Neural crest cell (in vitro differentiated cells): ENCODE measurements around the gene NELL1. TPM values are rescaled to one million over a fixed set of nuclear protein-coding genes. Genes with fewer than 3 reads are reported as not detected.

Experiments
- DNase-seq: peaks from one replicate; pipeline ENCODE4 v3.0.0; 2021; ENCODE audit warnings: low read depth, mixed read lengths, low spot score
- H3K27ac Mint-ChIP-seq: one replicate; pipeline ENCODE4 v1.8.0; 2021; ENCODE audit warnings: mild to moderate bottlenecking, mixed read lengths; ENCODE audit not compliant: unreplicated experiment
- H3K27me3 Mint-ChIP-seq: 2 replicates; pipeline ENCODE4 v1.8.0; 2021; ENCODE audit warnings: low read depth, mild to moderate bottlenecking, mixed read lengths
- H3K36me3 Mint-ChIP-seq: 2 replicates; pipeline ENCODE4 v1.8.0; 2021; ENCODE audit warnings: low read depth, mild to moderate bottlenecking, mixed read lengths
- H3K4me1 Mint-ChIP-seq: 2 replicates; pipeline ENCODE4 v1.8.0; 2021; ENCODE audit warnings: mixed read lengths
- H3K4me3 Mint-ChIP-seq: one replicate; pipeline ENCODE4 v1.8.0; 2021; ENCODE audit warnings: mild to moderate bottlenecking, mixed read lengths
- H3K9me3 Mint-ChIP-seq: 2 replicates; pipeline ENCODE4 v1.8.0; 2021; ENCODE audit warnings: mixed read lengths
- total RNA-seq: library from RNA; stranded (reverse); gene quantifications from 2 replicates; pipeline ENCODE4 v1.2.1, GENCODE V29; 2021
- TF ChIP-seq, protein P1 (sequence below): fragments of 200-600 bp; sonication (generic); conservative IDR thresholded peaks from 2 replicates; pipeline ENCODE4 v1.5.0; 2021; ENCODE audit warnings: antibody characterized with exemption, mild to moderate bottlenecking

NELL1 gene
- total RNA-seq, 1 donor from 2014 or later: 0.51 TPM

DNA sequence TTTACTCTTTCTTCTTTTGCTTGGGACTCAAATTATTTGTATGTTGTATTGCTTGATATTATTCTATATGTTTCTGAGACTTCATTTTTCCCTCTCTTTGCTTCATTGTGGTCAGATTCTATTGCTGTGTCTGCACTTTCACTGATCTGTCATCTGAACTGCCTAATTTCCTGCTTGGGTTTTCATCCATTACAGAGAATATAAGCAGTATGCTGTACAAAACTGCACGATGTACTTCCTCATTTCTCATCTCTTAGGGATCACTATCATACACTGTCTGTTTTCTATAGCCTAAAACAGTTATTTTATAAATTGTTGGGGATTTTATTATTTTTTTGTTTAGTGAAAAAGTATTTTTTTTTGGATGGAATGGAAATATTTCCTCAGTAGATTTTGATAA is 786.8 kb downstream of the NELL1 start:
- TF ChIP-seq, protein P1, sequence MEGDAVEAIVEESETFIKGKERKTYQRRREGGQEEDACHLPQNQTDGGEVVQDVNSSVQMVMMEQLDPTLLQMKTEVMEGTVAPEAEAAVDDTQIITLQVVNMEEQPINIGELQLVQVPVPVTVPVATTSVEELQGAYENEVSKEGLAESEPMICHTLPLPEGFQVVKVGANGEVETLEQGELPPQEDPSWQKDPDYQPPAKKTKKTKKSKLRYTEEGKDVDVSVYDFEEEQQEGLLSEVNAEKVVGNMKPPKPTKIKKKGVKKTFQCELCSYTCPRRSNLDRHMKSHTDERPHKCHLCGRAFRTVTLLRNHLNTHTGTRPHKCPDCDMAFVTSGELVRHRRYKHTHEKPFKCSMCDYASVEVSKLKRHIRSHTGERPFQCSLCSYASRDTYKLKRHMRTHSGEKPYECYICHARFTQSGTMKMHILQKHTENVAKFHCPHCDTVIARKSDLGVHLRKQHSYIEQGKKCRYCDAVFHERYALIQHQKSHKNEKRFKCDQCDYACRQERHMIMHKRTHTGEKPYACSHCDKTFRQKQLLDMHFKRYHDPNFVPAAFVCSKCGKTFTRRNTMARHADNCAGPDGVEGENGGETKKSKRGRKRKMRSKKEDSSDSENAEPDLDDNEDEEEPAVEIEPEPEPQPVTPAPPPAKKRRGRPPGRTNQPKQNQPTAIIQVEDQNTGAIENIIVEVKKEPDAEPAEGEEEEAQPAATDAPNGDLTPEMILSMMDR: no peak
- no peaks in the 10 kb centered on the region for H3K9me3 Mint-ChIP-seq
- H3K36me3 Mint-ChIP-seq: no peaks in the 10 kb centered on the region
- DNase-seq: no peak
- H3K4me3 Mint-ChIP-seq: no peak overlapping the region
- peaks cover 3% of the 10 kb centered on the region for H3K27me3 Mint-ChIP-seq
- no peaks in the 10 kb centered on the region for H3K4me1 Mint-ChIP-seq
- H3K27ac Mint-ChIP-seq: no peak overlapping the region

DNA sequence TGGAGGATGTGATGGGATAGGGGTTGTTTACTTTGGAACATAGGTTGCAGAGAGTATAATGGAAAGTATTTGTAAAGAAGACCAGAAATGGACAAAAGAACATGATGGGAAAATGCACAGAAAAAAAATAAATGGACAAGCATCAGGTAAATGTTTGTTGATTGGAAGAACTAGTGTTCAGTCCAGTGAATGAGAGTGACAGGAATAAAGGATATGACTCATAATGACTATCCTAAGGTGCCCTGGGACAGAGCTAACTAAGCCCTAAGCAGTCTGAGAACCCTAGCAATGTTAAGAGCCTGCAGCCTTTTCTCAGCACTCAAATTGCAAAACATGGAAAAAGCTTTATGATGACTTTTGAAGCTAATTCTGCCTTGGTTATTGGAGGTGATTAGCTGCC is 790.7 kb downstream of the NELL1 start:
- H3K36me3 Mint-ChIP-seq: no peaks in the 10 kb centered on the region
- no peak for DNase-seq
- no peaks in the 10 kb centered on the region for H3K27me3 Mint-ChIP-seq
- H3K4me1 Mint-ChIP-seq: no peaks in the 10 kb centered on the region
- no peak overlapping the region for H3K4me3 Mint-ChIP-seq
- no peaks in the 10 kb centered on the region for H3K9me3 Mint-ChIP-seq
- TF ChIP-seq, protein P1: no peak
- H3K27ac Mint-ChIP-seq: no peak overlapping the region

DNA sequence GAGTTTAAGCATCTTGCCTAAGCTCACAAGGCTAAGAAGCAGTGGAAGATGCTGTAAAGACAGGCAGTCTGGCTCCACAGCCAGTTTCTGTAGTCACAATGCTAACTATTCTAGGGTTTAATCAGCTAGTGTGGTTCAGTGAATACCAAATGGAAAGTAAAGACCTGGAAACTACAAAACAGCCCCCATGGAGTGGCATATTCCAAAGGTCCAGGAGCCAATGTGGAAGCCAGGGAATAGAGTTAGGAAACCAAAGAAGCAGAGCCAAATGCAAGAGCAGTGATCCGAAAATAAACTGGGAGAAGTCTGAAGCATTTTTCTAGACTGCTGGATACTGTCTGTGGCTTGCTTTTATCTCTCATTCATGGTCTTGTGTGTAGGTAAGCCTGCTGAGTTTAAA is 792.3 kb downstream of the NELL1 start:
- TF ChIP-seq, protein P1: no peak
- no peaks in the 10 kb centered on the region for H3K9me3 Mint-ChIP-seq
- no peaks in the 10 kb centered on the region for H3K36me3 Mint-ChIP-seq
- no peak overlapping the region for H3K27ac Mint-ChIP-seq
- no peak for DNase-seq
- H3K4me1 Mint-ChIP-seq: peaks cover 5% of the 10 kb centered on the region
- peaks cover 2% of the 10 kb centered on the region for H3K27me3 Mint-ChIP-seq
- H3K4me3 Mint-ChIP-seq: no peak overlapping the region

DNA sequence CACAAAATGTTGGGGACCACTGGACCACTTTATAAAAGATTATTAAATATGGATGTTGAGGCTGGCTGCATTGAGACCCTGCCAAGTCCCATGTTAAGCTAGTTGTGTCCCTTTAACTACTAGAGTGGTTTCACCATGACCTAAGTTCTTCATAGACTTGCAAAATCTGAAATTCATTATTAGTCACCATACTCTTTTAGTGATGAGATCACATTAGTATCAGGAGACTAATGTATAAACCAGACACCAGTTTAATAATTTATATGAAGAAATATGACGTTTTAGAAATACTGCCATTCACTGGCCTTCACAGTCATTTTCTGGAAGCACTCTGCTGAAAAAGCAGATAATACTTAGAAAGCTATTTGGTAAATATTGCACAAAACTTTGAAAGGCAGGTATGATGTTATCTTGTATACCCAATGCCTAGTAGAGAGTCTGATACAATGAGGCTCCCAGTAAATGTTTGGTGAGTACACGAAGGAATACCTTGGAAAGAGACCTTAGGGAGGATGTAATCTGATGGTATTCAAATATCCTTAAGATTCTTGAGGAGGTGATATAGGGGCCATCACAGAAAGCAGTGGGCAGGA is 795.3 kb downstream of the NELL1 start:
- Mint-ChIP-seq H3K4me1 (peaks cover 5% of the 10 kb centered on the region), H3K27me3 (peaks cover 2% of the 10 kb centered on the region), H3K36me3 (no peaks in the 10 kb centered on the region), H3K9me3 (no peaks in the 10 kb centered on the region), H3K27ac (no peak overlapping the region), H3K4me3 (no peak overlapping the region)
- DNase-seq: no peak
- TF ChIP-seq, protein P1: no peak

DNA sequence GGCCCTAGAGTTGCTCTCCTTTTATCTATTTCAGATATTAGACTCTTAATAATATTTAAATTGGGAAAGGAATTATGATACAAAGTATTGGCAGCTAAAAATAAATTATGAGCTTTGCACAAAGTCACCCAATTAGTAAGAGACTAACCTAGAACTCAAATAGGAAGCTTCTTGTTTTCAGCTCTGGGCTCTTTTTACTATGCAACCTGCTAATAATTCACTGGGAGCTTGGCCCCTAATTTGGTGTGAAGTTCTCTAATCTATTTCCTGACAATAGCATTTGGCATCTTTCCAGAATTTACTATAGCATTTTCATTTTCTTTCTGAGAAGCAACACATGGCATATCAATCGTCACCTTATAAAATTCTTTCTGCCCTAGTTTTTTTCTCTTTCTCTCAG is 795.8 kb downstream of the NELL1 start:
- TF ChIP-seq, protein P1: no peak
- H3K4me1 Mint-ChIP-seq: peaks cover 5% of the 10 kb centered on the region
- H3K36me3 Mint-ChIP-seq: no peaks in the 10 kb centered on the region
- H3K27ac Mint-ChIP-seq: no peak overlapping the region
- no peaks in the 10 kb centered on the region for H3K9me3 Mint-ChIP-seq
- H3K27me3 Mint-ChIP-seq: peaks cover 2% of the 10 kb centered on the region
- H3K4me3 Mint-ChIP-seq: no peak overlapping the region
- DNase-seq: no peak
